ENCODE data around the gene NUP205.

Gene NUP205

DNA sequence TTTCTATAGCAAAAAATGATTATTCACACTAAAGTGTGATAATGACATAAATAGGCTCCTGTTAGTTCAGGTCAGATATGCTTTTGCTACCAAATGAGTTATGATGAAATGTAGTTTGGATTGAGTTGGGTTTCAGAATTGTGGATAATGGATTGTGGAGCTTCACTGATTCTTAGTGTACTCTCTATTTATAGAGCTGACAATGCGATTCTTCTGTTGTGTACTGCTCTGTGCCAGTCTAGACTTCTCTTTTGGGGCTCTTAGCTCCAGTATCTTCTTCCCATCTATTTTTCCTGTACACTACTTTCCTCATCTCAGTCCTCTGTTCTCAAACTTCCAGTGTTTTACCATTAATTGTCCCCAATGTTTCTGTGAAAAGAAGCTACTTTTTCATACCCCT lies 112.1 kb downstream of the NUP205 start:
- Histone ChIP-seq H3K36me3 (ENCODE audit: insufficient read depth, insufficient read length, low read length) (peaks cover 11% of the 10 kb centered on the region), H3K27me3 (ENCODE audit: insufficient read depth, insufficient read length) (no peaks in the 10 kb centered on the region), H3K9me3 (ENCODE audit: insufficient read depth, low read length) (no peaks in the 10 kb centered on the region), H3K4me1 (ENCODE audit: insufficient read depth, insufficient read length) (no peaks in the 10 kb centered on the region), H3K9ac (ENCODE audit: insufficient read length, low read depth) (no peak overlapping the region), H3K4me3 (ENCODE audit: insufficient read length, low read depth) (no peak overlapping the region)
- DNase-seq (ENCODE audit: low read depth, low spot score), result no peak
- no peak for TF ChIP-seq YY1 (IDR thresholded peaks at IDR 0.05; ENCODE audit: insufficient read depth, insufficient read length)
- no peak for TF ChIP-seq ZNF274 (IDR thresholded peaks at IDR 0.05; ENCODE audit: low read depth, low read length)
- no peak for TF ChIP-seq SUZ12 (IDR thresholded peaks at IDR 0.05; ENCODE audit: extremely low read depth, insufficient read depth, insufficient read length)

DNA sequence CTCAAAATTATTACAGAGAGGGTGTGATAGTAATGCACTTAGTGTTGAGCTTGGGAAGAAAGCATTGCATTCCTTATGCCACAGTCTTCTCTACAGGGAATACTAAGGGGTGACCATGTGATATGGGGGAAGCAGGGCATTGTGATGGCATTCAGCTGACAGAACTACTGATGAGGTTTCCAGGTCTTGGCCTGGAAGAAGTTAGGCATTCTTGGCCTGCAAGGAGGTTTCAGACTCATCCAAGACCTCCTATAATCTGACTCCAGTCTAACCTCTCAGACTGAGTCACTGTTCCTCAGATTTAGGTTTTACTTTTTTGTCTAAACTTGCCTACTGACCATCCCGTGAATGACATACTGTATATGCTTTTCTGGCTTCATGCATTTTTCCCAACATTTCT lies 112.5 kb downstream of the NUP205 start:
- Histone ChIP-seq H3K4me1 (ENCODE audit: insufficient read depth, insufficient read length) (no peaks in the 10 kb centered on the region), H3K9ac (ENCODE audit: insufficient read length, low read depth) (no peak overlapping the region), H3K9me3 (ENCODE audit: insufficient read depth, low read length) (no peaks in the 10 kb centered on the region), H3K36me3 (ENCODE audit: insufficient read depth, insufficient read length, low read length) (peaks cover 14% of the 10 kb centered on the region), H3K27me3 (ENCODE audit: insufficient read depth, insufficient read length) (no peaks in the 10 kb centered on the region), H3K4me3 (ENCODE audit: insufficient read length, low read depth) (no peak overlapping the region)
- TF ChIP-seq SUZ12 (IDR thresholded peaks at IDR 0.05; ENCODE audit: extremely low read depth, insufficient read depth, insufficient read length) (no peak), YY1 (IDR thresholded peaks at IDR 0.05; ENCODE audit: insufficient read depth, insufficient read length) (no peak), ZNF274 (IDR thresholded peaks at IDR 0.05; ENCODE audit: low read depth, low read length) (no peak)
- DNase-seq (ENCODE audit: low read depth, low spot score), result no peak

DNA sequence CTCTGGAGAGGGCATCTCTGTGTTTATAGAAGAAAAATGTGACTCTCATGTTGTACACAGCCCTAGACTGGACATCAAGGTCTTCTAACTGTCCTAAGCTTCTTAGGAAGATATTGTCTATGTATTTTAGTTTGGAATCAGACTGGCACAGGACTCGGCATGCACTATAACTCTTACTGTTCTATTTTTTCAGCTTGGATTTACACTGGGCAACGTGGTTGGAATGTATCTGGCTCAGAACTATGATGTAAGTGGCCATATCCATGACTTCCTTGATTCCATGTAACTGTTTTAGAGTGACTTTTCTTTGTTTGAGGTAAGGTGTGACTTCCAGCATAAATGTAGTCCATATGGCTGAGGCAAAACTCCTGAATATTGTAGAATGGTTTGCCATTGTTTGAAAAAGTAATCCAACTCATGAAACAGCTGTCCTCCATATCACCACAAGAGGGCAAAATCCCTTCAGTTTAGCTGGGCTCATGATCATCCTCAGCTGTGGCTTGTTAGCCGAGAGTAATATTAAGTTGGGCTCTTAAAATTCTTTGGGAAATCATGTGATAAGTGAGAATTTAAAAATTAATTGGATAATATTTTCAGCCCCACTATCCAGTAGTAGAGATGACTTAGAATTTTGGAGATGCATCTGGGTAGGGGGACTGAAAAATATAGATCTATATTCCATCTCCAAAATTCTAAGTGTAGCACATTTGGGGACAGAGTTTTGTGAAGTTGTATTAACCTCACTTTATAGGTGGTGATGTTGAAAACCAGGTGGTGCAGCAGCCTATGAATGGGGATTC lies 115.0 kb downstream of the NUP205 start:
- H3K9me3 ChIP-seq (ENCODE audit: insufficient read depth, low read length), result no peaks in the 10 kb centered on the region

DNA sequence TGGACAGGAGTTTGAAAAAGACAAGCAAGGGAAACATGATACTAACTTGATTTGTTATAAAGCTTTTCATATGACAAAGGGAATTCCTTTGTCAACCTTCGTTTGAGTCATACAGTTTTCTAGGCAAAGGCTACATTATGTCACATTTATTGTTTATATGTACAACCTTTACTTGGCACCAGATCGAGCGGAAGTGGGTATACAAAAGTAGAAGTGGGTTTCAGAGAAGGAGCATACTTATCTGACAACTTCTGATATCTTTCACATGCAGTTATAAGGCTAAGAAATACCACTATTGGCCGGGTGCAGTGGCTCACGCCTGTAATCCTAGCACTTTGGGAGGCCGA lies 115.6 kb downstream of the NUP205 start:
- Histone ChIP-seq H3K9me3 (ENCODE audit: insufficient read depth, low read length) (no peaks in the 10 kb centered on the region), H3K27me3 (ENCODE audit: insufficient read depth, insufficient read length) (no peaks in the 10 kb centered on the region), H3K4me1 (ENCODE audit: insufficient read depth, insufficient read length) (no peaks in the 10 kb centered on the region), H3K9ac (ENCODE audit: insufficient read length, low read depth) (no peak overlapping the region), H3K4me3 (ENCODE audit: insufficient read length, low read depth) (no peak overlapping the region), H3K36me3 (ENCODE audit: insufficient read depth, insufficient read length, low read length) (peaks cover 24% of the 10 kb centered on the region)
- no peak for DNase-seq (ENCODE audit: low read depth, low spot score)
- TF ChIP-seq ZNF274 (IDR thresholded peaks at IDR 0.05; ENCODE audit: low read depth, low read length) (no peak), SUZ12 (IDR thresholded peaks at IDR 0.05; ENCODE audit: extremely low read depth, insufficient read depth, insufficient read length) (no peak), YY1 (IDR thresholded peaks at IDR 0.05; ENCODE audit: insufficient read depth, insufficient read length) (no peak)

More for the DNA sequence above, 115.0 kb downstream of the NUP205 start:
- Histone ChIP-seq H3K9ac (ENCODE audit: insufficient read length, low read depth) (no peak overlapping the region), H3K27me3 (ENCODE audit: insufficient read depth, insufficient read length) (no peaks in the 10 kb centered on the region), H3K4me3 (ENCODE audit: insufficient read length, low read depth) (no peak overlapping the region), H3K4me1 (ENCODE audit: insufficient read depth, insufficient read length) (no peaks in the 10 kb centered on the region), H3K36me3 (ENCODE audit: insufficient read depth, insufficient read length, low read length) (peaks cover 21% of the 10 kb centered on the region)
- TF ChIP-seq YY1 (IDR thresholded peaks at IDR 0.05; ENCODE audit: insufficient read depth, insufficient read length), result no peak
- no peak for TF ChIP-seq ZNF274 (IDR thresholded peaks at IDR 0.05; ENCODE audit: low read depth, low read length)
- no peak for TF ChIP-seq SUZ12 (IDR thresholded peaks at IDR 0.05; ENCODE audit: extremely low read depth, insufficient read depth, insufficient read length)
- peak; percentile 35 for DNase-seq (ENCODE audit: low read depth, low spot score)

DNA sequence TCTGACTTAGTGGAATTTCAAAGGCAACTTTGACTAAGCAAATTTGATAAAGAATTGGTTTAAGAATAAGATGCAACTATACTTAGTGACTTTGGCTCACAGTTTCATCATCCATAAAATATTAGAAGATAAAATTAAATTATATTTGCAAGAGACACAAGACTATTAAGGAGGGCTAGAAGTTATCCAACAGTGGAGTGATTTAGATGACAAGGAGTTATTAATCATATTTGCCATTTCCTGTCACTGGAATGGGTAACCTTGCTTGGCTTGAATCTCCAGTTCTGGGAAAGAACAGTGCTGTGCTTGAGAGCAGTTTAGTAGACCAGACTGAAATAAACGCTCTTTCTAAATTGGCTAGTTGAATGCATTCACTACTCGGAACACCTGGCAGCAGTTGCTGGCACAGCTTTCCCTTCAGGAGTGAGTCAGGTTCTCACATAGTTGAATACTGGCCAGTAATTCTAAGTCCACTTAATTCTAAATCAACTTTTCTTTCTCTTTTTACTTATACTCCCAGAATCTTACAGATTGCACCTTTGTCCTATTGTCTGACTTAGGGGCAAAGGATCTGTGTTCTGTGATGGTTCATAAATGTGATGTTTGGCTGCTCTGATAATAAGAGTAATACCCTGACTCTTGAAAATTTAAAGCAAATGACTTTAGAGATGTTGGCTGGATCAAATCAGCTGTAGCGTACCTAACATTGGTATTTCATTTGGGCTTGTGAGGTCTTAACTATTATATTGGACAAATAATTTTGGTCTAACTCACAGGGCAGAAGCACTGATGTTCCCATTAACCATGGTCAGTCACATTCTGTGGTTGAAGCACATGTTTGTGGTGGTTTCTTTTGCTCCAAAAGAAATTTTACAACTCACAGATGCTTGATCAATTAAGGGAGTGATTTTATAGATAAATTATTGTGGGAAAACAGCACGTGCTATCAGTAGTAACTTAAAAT lies 121.2 kb downstream of the NUP205 start:
- H3K9me3 ChIP-seq (ENCODE audit: insufficient read depth, low read length), result no peaks in the 10 kb centered on the region
- H3K36me3 ChIP-seq (ENCODE audit: insufficient read depth, insufficient read length, low read length), result peaks cover 29% of the 10 kb centered on the region
- no peak overlapping the region for H3K9ac ChIP-seq (ENCODE audit: insufficient read length, low read depth)
- TF ChIP-seq YY1 (IDR thresholded peaks at IDR 0.05; ENCODE audit: insufficient read depth, insufficient read length) (no peak), SUZ12 (IDR thresholded peaks at IDR 0.05; ENCODE audit: extremely low read depth, insufficient read depth, insufficient read length) (no peak), ZNF274 (IDR thresholded peaks at IDR 0.05; ENCODE audit: low read depth, low read length) (no peak)
- H3K4me1 ChIP-seq (ENCODE audit: insufficient read depth, insufficient read length), result no peaks in the 10 kb centered on the region
- H3K4me3 ChIP-seq (ENCODE audit: insufficient read length, low read depth), result no peak overlapping the region
- no peaks in the 10 kb centered on the region for H3K27me3 ChIP-seq (ENCODE audit: insufficient read depth, insufficient read length)
- DNase-seq (ENCODE audit: low read depth, low spot score), result no peak

DNA sequence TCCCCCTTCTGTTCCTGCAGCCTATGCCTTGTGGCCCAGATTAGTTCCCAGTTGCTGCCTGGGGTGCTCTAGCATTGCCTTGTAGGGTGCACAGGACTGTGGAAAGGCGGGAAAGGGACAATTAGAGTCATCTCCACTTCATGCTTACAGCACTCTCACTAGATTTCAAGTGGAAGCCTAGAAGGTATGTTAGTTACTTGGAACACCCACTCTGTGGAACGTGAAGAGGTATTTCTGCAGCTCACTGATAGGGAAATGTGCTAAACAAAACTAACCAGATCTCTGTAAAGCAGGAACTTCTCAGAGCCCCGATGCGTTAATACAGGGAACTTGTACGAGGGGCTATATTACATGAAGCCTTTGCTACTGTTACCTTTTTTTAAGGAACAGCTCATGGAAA lies 124.0 kb downstream of the NUP205 start:
- no peaks in the 10 kb centered on the region for H3K4me1 ChIP-seq (ENCODE audit: insufficient read depth, insufficient read length)
- no peak for DNase-seq (ENCODE audit: low read depth, low spot score)
- H3K27me3 ChIP-seq (ENCODE audit: insufficient read depth, insufficient read length), result no peaks in the 10 kb centered on the region
- TF ChIP-seq ZNF274 (IDR thresholded peaks at IDR 0.05; ENCODE audit: low read depth, low read length), result no peak
- TF ChIP-seq SUZ12 (IDR thresholded peaks at IDR 0.05; ENCODE audit: extremely low read depth, insufficient read depth, insufficient read length), result no peak
- no peak for TF ChIP-seq YY1 (IDR thresholded peaks at IDR 0.05; ENCODE audit: insufficient read depth, insufficient read length)
- H3K9me3 ChIP-seq (ENCODE audit: insufficient read depth, low read length), result no peaks in the 10 kb centered on the region
- H3K4me3 ChIP-seq (ENCODE audit: insufficient read length, low read depth), result no peak overlapping the region
- H3K9ac ChIP-seq (ENCODE audit: insufficient read length, low read depth), result no peak overlapping the region
- H3K36me3 ChIP-seq (ENCODE audit: insufficient read depth, insufficient read length, low read length), result peaks cover 21% of the 10 kb centered on the region

DNA sequence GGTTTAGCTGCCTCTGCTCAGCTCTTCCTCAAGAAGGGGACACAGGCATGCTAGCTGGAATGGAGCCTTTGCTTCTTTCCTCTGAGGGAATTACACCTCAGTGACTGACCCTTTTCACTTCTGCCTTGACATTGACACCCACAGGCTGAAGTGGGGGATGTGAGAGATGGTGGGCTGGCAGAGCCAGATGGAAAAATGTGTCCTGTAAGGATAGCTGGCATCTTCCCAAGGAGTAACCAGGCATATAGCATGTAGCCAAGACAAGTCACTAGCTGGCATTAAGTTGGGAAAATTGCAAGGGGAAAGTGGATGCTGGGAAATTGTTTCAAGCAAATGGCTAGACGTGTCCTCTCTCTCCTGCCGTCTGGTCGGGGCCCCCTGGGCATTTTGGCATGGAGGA lies 124.5 kb downstream of the NUP205 start:
- Histone ChIP-seq H3K4me3 (ENCODE audit: insufficient read length, low read depth) (no peak overlapping the region), H3K9me3 (ENCODE audit: insufficient read depth, low read length) (no peaks in the 10 kb centered on the region), H3K36me3 (ENCODE audit: insufficient read depth, insufficient read length, low read length) (peaks cover 21% of the 10 kb centered on the region), H3K9ac (ENCODE audit: insufficient read length, low read depth) (no peak overlapping the region), H3K4me1 (ENCODE audit: insufficient read depth, insufficient read length) (no peaks in the 10 kb centered on the region), H3K27me3 (ENCODE audit: insufficient read depth, insufficient read length) (no peaks in the 10 kb centered on the region)
- TF ChIP-seq SUZ12 (IDR thresholded peaks at IDR 0.05; ENCODE audit: extremely low read depth, insufficient read depth, insufficient read length), result no peak
- TF ChIP-seq YY1 (IDR thresholded peaks at IDR 0.05; ENCODE audit: insufficient read depth, insufficient read length), result no peak
- no peak for TF ChIP-seq ZNF274 (IDR thresholded peaks at IDR 0.05; ENCODE audit: low read depth, low read length)
- DNase-seq (ENCODE audit: low read depth, low spot score), result no peak
